ENCODE data around the gene FOXO1. TPM values are rescaled to one million over a fixed set of nuclear protein-coding genes. Genes with fewer than 3 reads are reported as not detected.
A peak's percentile ranks its signal among the peaks of the same experiment; 100 is the strongest.

FOXO1 gene
- total RNA-seq, 2 experiments from 2014 or later = 29.2 to 42.1 TPM

DNA sequence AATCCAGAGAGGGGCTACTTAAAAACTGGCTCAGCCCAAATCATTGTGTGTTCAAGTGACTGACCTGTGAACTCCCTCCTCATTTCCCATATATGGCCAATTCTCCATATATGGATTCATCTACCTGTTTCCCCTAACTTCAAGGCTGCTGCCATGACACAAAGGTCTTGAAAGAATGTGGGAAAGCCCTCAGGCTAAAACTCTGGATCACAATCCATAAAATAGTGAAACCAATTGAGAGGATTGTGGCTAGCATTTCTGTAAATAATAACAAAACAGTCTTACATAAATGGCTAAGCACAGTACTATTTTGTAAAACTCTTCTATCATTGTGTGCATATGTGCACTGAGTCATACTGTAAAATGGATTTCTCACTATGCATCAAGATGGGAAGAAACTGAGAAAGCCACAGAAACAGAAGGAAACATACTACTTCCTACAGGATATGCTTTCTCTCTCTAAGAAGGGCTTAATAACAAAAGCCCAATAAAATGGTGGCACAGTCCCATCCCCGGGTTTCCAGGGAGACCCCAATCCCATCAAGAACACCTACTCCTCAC lies 80.5 kb downstream of the FOXO1 start:
- Histone ChIP-seq H3K9me3 (ENCODE audit: low read length) (peaks cover 14% of the 10 kb centered on the region; the same call in 1 of the 2 replicates), H3K36me3 (ENCODE audit: insufficient read depth, low read length) (peaks cover 32% of the 10 kb centered on the region), H2AFZ (ENCODE audit: low read length) (no peak overlapping the region), H3K4me1 (ENCODE audit: insufficient read depth, low read length, poor library complexity, severe bottlenecking) (peaks cover 97% of the 10 kb centered on the region), H3K79me2 (ENCODE audit: insufficient read depth, low read depth, low read length) (peaks cover 94% of the 10 kb centered on the region), H3K4me3 (ENCODE audit: low read depth, low read length, poor library complexity, severe bottlenecking) (peak overlapping the region; percentile 33), H3K27ac (ENCODE audit: low read depth, low read length, poor library complexity, severe bottlenecking) (peak overlapping the region; percentile 92), H4K20me1 (ENCODE audit: insufficient read depth, low read length) (peaks cover 19% of the 10 kb centered on the region; the same call in 1 of the 2 replicates), H3K4me2 (ENCODE audit: low read length) (peak overlapping the region; percentile 98), H3K9me2 (ENCODE audit: insufficient read depth, low read length) (no peaks in the 10 kb centered on the region)
- no peak for DNase-seq (ENCODE audit: low spot score)
- BruUV-seq (replicated peaks) = no TSS peak
- TF ChIP-seq CTCF (conservative IDR thresholded peaks at IDR 0.05; ENCODE audit: low read length) (no peak), EZH2phosphoT487 (IDR thresholded peaks at IDR 0.05; ENCODE audit: borderline replicate concordance, low read depth, low read length) (no peak)
- ChIA-PET CTCF (ENCODE audit: unreplicated experiment) (no interaction called here), POLR2A (interaction anchor here (1.1 kb wide), 1 partner anchor 35 kb away, joined by 3 read pairs; no protein-coding TSS in a partner anchor)
- intact Hi-C loops (cut with micrococcal nuclease; ENCODE audit: unreplicated experiment) = loop anchor here (5.0 to 10.0 kb wide), 4 partner anchors 189 to 519 kb away; partner anchors contain the start of gene MRPS31

GRCh38 chr13:40583738-40584137 lies 82.7 kb downstream of the FOXO1 start:
- H4K20me1 ChIP-seq (ENCODE audit: insufficient read depth, low read length) = peaks cover 7% of the 10 kb centered on the region; the same call in 1 of the 2 replicates
- intact Hi-C loops (cut with micrococcal nuclease; ENCODE audit: unreplicated experiment) = loop anchor here (5.0 to 10.0 kb wide), 3 partner anchors 151 to 421 kb away; partner anchors contain the start of gene MRPS31
- no peak overlapping the region for H3K4me2 ChIP-seq (ENCODE audit: low read length)
- H3K36me3 ChIP-seq (ENCODE audit: insufficient read depth, low read length) = peaks cover 33% of the 10 kb centered on the region
- no peak overlapping the region for H3K4me3 ChIP-seq (ENCODE audit: low read depth, low read length, poor library complexity, severe bottlenecking)
- H3K79me2 ChIP-seq (ENCODE audit: insufficient read depth, low read depth, low read length) = peaks cover 96% of the 10 kb centered on the region
- peaks cover 99% of the 10 kb centered on the region for H3K4me1 ChIP-seq (ENCODE audit: insufficient read depth, low read length, poor library complexity, severe bottlenecking)
- no peak for DNase-seq (ENCODE audit: low spot score)
- POLR2A ChIA-PET = interaction anchor here (0.6 to 1.6 kb wide), 6 partner anchors 10 to 208 kb away, joined by 3 to 6 read pairs (median 3); no protein-coding TSS in a partner anchor
- TF ChIP-seq CTCF (conservative IDR thresholded peaks at IDR 0.05; ENCODE audit: low read length) (no peak), EZH2phosphoT487 (IDR thresholded peaks at IDR 0.05; ENCODE audit: borderline replicate concordance, low read depth, low read length) (no peak)
- no TSS peak for BruUV-seq (replicated peaks)
- H3K9me2 ChIP-seq (ENCODE audit: insufficient read depth, low read length) = no peaks in the 10 kb centered on the region
- peak overlapping the region; percentile 99 for H3K27ac ChIP-seq (ENCODE audit: low read depth, low read length, poor library complexity, severe bottlenecking)
- no peak overlapping the region for H2AFZ ChIP-seq (ENCODE audit: low read length)
- peaks cover 14% of the 10 kb centered on the region; the same call in 1 of the 2 replicates for H3K9me3 ChIP-seq (ENCODE audit: low read length)
- CTCF ChIA-PET (ENCODE audit: unreplicated experiment) = no interaction called here

- peaks cover 96% of the 10 kb centered on the region for H3K79me2 ChIP-seq (ENCODE audit: insufficient read depth, low read depth, low read length)
- intact Hi-C loops (cut with micrococcal nuclease; ENCODE audit: unreplicated experiment) = loop anchor here (5.0 to 10.0 kb wide), 3 partner anchors 150 to 422 kb away; partner anchors contain the start of gene MRPS31
Observed at GRCh38 chr13:40582531-40582930, 83.9 kb downstream of the FOXO1 start.

More at GRCh38 chr13:40582531-40582930, 83.9 kb downstream of the FOXO1 start:
- Histone ChIP-seq H3K4me1 (ENCODE audit: insufficient read depth, low read length, poor library complexity, severe bottlenecking) (peaks cover 99% of the 10 kb centered on the region), H3K9me3 (ENCODE audit: low read length) (peaks cover 14% of the 10 kb centered on the region; the same call in 1 of the 2 replicates), H3K9me2 (ENCODE audit: insufficient read depth, low read length) (no peaks in the 10 kb centered on the region), H3K4me3 (ENCODE audit: low read depth, low read length, poor library complexity, severe bottlenecking) (peak overlapping the region; percentile 31), H3K27ac (ENCODE audit: low read depth, low read length, poor library complexity, severe bottlenecking) (peak overlapping the region; percentile 99), H3K36me3 (ENCODE audit: insufficient read depth, low read length) (peaks cover 40% of the 10 kb centered on the region), H3K4me2 (ENCODE audit: low read length) (peak overlapping the region; percentile 90), H4K20me1 (ENCODE audit: insufficient read depth, low read length) (peaks cover 7% of the 10 kb centered on the region; the same call in 1 of the 2 replicates), H2AFZ (ENCODE audit: low read length) (no peak overlapping the region)
- BruUV-seq (replicated peaks) = no TSS peak
- peak; percentile 61 for DNase-seq (ENCODE audit: low spot score)
- no peak for TF ChIP-seq EZH2phosphoT487 (IDR thresholded peaks at IDR 0.05; ENCODE audit: borderline replicate concordance, low read depth, low read length)
- no peak for TF ChIP-seq CTCF (conservative IDR thresholded peaks at IDR 0.05; ENCODE audit: low read length)
- POLR2A ChIA-PET = interaction anchor here (0.6 to 2.1 kb wide), 9 partner anchors 17 to 376 kb away, joined by 3 to 9 read pairs (median 4); no protein-coding TSS in a partner anchor
- CTCF ChIA-PET (ENCODE audit: unreplicated experiment) = interaction anchor here (0.9 kb wide), 1 partner anchor 14 kb away, joined by 3 read pairs; no protein-coding TSS in a partner anchor
